Transverse colon (tissue), 3 donors: ENCODE measurements around the gene FBXO33.

Experiments used
- EP300 ChIP-seq: sonication (generic); formaldehyde crosslinking; IDR thresholded peaks from one replicate; pipeline ENCODE4 v1.6.1; 2017; ENCODE audit warnings: antibody characterized with exemption, low read depth
- POLR2A ChIP-seq: fragments of 450-650 bp; IDR thresholded peaks from one replicate; pipeline ENCODE4 v1.6.1; 2016; ENCODE audit warnings: antibody characterized with exemption, mild to moderate bottlenecking, moderate library complexity
- TF ChIP-seq, protein P1 (sequence below), 5 experiments: fragments of 200-600 bp in 3 of 5; fragments of 450-650 bp in 2 of 5; sonication (generic) in 3 of 5; IDR thresholded peaks; 1 replicate in 2 of 5; 2 replicates in 3 of 5; pipeline ENCODE4 v1.5.1; 2016 to 2017; ENCODE audit warnings: antibody characterized with exemption in 5 of 5, inconsistent platforms in 3 of 5, mild to moderate bottlenecking in 2 of 5, moderate library complexity in 1 of 5

DNA sequence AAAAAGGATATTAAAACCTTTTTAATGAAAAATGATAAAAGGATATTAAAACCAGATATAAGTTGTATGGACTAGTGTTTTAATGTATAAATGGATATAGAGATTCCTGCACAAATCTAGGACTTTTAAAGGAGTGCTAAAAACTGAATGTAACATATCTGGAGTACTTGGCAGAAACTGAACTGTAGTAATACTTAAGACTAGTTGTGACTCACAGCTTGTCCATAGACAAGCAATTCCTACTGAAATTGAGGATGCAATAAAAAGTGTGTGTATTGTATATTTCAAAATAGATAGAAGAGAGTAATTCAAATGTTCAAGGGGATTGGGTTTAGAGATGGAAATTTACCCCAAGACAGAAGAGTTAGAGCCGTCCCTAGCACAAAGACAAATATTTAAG lies 59.6 kb downstream of the FBXO33 start:
- TF ChIP-seq POLR2A = no peak
- TF ChIP-seq, protein P1, sequence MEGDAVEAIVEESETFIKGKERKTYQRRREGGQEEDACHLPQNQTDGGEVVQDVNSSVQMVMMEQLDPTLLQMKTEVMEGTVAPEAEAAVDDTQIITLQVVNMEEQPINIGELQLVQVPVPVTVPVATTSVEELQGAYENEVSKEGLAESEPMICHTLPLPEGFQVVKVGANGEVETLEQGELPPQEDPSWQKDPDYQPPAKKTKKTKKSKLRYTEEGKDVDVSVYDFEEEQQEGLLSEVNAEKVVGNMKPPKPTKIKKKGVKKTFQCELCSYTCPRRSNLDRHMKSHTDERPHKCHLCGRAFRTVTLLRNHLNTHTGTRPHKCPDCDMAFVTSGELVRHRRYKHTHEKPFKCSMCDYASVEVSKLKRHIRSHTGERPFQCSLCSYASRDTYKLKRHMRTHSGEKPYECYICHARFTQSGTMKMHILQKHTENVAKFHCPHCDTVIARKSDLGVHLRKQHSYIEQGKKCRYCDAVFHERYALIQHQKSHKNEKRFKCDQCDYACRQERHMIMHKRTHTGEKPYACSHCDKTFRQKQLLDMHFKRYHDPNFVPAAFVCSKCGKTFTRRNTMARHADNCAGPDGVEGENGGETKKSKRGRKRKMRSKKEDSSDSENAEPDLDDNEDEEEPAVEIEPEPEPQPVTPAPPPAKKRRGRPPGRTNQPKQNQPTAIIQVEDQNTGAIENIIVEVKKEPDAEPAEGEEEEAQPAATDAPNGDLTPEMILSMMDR (IDR thresholded peaks at IDR 0.05) = no peak
- TF ChIP-seq EP300 = no peak
